KG1 (cell line): ENCODE data around the gene PPARD.
"Not testable (repeated sequence)": the region's sequence is repeated elsewhere in the genome, so short reads cannot be mapped to it uniquely, and the experiment has no call there.

Experiments used
- DNase-seq: peaks from one replicate; lab custom pipeline; 2025; lab: John Stamatoyannopoulos, UW

PPARD gene

DNA sequence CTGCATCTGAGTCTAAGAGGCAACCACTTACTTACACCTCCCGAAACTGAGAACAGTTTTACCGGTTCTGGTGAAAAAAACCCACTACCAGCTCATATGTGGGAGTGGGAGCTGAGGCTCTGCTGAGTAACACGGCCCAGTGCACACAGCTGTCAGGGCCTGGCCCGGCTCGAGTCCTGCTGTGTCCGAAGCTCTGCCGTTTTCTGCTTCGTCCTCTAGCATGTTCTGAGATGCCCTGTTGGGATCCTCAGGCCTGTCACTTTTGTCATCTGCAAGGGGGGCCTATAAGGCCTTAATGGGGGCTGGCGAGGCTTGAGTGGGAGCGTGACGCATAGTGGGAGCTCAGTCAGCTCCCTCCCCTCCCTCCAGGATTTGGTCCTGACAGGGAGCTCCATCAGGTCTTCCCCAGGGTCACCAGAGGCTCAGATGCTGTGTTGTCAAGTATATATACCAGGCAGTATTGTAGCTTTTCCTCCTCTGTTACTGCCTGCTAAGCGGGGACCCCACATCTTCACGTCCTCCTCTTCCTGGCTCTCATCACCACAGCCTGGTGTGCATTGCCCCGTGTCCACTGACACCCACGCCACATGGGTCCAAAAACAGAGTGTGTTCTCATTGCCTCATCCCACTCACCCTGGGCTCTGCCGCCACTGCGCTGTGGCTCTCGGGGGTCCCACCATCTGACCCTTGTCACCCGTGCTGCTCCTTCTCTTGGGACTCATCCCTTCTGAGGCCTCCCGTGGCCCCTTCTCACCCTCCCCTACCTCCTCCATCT, 64.5 kb downstream of the PPARD start:
- no peak for DNase-seq

DNA sequence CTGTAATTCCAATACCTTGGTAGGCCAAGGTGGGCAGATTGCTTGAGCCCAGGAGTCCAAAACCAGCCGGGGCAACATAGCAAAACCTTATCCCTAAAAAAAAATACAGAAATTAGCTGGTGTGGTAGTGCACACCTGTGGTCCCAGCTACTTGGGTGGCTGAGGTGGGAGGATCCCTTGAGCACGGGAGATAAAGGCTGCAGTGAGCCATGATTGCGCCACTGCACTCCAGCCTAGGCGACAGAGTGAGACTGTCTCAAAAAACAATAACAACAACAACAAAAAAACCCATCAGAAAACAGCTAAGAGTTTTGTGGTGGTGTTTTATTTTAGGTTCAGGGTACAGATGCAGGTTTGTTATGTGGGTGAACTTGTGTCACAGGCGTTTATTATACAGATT, 66.9 kb downstream of the PPARD start:
- no peak for DNase-seq

DNA sequence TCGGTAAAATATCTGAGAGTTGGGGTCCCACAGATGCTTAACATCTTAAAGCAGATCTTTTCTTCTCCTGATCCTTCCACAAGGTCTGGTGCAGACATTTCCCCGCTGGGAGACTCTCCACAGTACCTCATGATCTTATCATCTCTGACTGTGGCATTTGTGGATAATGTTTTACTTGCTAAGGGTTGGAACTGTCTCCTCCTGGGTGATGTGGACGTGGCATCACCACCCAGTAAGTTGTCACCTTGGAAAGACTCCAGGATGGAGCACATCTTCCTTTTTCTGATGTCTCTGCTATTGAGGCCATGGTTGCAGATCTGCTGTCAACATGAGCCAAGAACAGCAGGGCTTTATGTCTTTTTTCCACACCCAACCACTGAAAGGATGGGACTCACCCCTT, 67.8 kb downstream of the PPARD start:
- no peak for DNase-seq

DNA sequence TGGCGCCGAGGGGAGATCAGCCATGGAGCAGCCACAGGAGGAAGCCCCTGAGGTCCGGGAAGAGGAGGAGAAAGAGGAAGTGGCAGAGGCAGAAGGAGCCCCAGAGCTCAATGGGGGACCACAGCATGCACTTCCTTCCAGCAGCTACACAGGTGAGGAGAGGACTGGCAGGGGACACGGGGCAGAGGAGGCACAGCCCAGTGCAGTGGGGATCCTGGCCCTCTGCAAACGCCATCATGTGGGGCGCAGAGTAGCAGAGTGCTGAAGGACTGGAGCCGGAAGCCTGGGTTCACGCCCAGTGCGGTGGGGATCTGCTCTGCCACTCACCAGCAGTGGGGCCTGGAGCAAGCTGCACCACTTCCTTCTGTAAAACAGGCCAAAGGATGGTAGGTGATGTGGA, 68.7 kb downstream of the PPARD start:
- no peak for DNase-seq

DNA sequence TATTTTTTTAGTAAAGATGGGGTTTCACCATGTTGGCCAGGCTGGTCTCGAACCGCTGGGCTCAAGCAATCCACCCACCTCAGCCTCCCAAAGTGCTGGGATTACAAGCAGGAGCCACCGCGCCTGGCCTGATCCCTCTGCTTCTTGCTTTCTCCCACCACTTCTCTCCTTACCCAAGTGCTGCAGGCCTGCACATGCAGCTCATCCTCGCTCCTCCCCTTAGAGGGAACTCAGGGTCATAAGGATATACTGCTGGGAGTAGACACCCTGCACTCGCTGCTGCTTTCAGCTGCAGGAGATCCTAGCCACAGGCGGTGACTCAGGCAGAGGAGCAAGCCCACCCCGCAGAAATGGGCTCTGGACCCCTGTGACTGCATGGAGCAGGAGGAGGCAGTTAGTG, 69.7 kb downstream of the PPARD start:
- no peak for DNase-seq

DNA sequence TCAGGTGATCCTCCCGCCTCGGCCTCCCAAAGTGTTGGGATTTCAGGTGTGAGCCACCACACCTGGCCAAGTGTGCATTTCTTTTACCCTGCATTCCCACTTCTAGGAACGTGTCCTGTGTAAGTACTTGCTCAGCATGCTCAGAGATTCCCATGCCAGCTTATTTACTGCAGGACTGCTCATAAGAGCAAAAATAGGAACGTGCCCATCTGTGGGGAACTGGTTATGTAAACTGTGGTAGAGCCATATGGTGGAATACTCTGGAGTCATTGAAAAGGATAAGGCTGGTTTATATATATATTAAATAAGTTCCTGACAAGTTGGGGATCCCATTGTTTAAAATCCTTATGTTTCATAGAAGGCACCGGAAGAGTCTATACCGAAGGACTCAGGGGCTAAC, 71.6 kb downstream of the PPARD start:
- DNase-seq = no peak

DNA sequence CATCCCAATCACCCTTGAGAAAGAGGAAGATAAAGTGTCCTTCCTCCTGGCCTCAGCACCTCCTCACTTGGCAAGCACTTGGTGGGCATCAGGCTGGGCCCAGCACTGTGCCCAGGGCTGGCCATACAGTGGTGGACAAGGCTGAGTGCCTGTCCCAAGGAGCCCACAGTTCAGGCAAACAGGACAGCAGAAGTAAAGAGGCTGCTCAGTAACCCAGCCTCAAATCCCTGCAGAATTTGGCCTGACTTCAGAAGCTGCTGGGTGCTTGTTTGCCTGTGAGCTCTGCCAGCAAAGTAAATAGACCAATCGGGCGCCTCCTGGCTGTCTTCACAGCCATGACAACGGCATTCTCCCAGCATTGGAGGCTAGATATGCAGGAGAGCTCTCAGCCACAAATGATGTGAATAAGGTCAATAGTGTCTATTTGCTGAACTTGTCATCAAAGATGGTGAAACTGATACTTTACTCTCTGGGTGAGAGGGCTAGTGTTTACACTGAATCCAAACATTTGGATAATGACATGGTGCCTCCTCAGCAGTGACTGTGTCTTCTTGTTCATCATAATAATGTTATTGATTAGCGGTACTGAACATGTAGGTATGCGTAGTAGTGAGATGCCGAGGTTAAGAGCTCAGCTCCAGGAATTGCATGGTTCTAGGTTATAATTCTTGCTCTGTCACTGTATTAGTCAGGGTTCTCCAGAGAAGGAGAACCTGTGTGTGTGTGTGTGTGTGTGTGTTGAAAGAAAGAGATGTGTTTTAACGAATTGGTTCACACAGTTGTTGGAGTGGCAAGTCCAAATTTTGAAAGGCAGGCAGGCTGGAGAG, 72.9 kb downstream of the PPARD start:
- DNase-seq = no peak

DNA sequence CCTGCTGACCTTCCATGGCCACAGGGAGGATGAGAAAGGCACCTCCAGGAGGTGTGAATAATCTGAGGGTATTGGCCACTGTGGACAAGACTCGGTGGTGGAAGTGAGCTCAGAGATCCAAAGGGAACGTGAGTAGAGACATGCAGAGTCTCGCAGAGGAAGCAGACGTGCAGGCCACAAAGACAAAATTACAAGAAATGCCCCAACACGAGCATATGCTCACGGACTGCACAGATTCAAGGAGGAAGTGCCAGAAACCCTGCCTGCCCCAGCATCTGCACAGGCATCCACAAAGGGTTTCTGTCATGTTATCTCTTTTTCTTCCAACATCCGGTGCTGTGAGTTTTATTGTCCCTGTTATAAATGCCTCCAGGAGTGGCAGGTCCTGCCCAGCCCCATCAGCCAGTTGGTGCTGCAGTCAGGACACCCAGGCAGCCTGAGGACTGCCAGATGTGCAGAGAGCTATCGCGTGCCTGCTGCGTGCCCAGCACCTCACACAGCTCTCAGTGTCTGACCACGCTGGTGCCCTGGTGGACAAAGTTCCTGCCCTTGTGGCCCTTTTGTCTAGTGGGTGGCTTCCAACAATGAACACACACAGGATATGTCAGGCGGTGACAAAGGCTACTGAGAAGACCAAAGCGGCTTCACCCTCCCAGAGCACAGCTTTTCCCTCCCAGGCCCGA, 75.8 kb downstream of the PPARD start:
- no peak for DNase-seq

DNA sequence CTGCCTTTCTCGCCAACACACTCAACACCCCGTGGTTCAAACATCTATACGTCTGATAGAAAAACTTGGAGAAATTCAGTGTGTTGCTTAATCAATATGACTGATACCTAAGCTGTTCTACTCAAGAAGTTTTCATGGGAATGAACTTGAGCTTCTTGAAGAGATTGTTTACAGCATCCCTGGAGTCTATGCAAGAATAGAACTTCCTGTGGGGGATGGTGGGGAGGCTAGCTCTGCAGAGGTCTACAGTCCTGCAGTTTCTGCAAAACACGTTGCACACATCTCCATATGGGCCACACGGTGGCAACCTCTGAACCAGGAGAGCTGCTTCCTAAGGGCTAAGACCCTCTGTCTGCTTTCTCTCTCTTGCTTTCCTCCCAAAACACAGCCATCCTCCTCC, 77.1 kb downstream of the PPARD start:
- DNase-seq = no peak

DNA sequence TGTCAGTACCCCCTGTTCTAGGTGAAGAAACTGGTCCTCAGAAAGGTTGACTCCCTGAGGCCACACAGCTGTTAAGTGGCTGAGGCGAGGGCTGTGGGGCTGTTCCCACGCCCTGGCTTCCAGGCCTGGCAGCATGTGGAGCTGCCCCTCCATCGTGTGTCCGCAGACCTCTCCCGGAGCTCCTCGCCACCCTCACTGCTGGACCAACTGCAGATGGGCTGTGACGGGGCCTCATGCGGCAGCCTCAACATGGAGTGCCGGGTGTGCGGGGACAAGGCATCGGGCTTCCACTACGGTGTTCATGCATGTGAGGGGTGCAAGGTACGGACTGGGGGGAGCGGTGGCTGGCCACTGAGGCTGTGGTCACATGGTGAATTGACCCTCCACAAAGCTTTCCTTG, 77.6 kb downstream of the PPARD start:
- DNase-seq = no peak

DNA sequence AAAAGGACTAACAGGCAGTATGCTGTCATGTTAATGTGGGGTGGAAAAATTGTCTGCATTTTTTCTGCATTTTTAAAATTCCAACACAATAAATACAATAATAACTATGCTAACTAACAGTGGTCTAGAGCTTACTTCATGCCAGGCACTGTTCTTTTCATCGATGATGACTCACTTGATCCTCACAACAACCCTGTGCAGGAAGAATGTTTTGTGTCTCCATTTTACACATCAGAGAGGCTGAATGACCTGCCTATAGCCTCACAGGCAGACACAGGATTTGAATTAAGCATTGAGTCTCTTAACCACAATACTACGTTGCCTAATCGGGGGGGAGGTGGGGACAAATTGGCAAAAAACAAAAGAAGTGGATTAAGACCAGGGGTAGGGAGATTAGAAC, 82.9 kb downstream of the PPARD start:
- DNase-seq = no peak

DNA sequence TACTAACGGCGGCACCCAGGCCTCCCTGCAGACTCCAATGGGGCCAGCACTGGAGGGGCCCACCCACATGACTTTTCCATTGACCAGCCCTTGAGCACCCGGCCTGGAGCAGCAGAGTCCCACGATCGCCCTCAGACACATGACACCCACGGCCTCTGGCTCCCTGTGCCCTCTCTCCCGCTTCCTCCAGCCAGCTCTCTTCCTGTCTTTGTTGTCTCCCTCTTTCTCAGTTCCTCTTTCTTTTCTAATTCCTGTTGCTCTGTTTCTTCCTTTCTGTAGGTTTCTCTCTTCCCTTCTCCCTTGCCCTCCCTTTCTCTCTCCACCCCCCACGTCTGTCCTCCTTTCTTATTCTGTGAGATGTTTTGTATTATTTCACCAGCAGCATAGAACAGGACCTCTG, 83.7 kb downstream of the PPARD start:
- DNase-seq = no peak

DNA sequence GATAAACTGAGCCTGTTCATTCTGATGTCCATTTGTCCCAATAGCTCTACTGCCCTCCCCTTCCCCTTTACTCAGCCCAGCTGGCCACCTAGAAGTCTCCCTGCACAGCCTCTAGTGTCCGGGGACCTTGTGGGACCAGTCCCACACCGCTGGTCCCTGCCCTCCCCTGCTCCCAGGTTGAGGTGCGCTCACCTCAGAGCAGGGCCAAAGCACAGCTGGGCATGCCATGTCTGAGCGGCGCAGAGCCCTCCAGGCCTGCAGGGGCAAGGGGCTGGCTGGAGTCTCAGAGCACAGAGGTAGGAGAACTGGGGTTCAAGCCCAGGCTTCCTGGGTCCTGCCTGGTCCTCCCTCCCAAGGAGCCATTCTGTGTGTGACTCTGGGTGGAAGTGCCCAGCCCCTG, 85.1 kb downstream of the PPARD start:
- no peak for DNase-seq

DNA sequence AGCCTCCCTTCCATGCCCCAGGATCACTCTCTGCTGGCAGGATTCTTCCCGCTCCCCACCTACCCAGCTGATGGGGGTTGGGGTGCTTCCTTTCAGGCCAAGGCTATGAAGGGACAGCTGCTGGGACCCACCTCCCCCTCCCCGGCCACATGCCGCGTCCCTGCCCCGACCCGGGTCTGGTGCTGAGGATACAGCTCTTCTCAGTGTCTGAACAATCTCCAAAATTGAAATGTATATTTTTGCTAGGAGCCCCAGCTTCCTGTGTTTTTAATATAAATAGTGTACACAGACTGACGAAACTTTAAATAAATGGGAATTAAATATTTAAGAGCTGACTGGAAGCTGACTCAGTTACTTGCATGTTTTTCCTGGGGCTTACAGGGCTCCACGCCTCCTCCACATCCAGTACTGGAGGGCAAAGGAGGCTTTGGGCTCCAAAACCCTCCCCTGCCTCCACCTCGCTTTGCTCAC, 85.5 kb downstream of the PPARD start:
- no peak for DNase-seq

DNA sequence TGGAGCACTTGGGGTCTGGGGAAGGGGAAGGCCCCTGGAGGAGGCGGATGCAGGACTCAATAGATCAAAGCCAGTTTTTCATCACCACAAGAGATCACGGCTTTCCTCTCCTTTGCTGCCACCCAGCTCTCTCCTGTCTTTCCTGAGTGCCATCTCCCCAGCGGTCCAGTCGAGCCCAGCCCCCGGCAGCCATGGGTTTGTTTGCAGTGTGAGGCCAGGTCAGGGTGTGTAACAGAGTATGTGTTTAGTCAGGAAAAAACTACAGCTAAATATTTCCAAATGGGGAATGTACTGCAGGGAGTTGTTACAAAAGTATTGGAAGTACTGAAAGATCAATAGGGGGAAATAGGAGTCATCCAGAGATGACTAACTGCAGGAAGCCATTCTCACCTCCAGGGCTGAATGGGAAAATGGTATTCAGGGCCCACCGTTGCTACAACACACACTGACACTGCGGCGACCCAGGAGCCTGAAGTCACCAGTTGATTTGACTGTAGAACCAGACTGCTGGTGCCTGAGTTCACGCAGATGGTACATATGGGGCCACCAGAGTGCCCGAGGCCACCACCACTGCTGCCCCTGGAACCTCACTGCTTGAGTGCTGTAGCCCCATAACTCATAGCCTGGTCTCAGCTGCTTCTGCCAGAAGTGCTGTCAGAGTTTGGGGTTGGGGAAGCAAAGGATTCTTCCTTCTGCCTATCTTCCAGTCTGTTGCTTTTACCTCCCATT, 86.2 kb downstream of the PPARD start:
- DNase-seq = no peak

DNA sequence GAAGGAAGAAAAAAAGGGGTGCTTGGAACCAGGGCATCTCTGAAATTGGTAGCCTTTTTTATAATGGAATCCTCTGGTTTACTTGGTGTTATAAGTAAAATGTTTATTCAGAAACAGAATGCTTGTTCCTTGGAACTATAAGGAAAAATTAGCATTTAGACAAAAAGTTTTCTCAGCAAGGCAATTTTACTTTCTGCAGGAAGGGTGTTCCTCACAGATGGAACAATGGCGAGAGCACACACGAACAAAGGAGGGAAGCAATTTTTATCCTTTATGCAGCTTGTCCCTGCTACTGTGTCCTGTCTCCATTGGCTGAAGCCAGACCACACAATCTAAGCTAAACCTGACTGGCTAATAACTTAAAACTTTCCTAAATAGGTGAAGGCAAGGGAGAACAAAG, 87.1 kb downstream of the PPARD start:
- no peak for DNase-seq

DNA sequence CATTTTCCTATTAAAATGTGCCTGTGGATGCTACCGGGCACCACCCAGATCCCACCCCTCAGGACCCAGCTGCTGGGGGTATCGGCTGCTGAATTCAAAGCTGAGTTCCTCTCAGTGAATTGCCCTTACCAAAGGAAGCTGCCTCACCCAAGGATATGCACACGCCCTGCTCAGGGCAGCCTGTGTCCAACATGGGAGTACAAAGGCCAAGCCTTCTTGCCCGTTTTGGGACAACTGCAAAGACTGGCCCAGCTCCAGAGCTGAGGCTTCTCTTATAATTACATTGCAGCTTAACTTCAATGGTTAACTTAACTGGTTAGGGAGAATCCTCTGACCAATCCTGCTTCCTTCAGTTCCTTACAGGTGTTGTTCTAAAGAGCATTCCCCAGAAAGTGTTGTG, 89.9 kb downstream of the PPARD start:
- no peak for DNase-seq

DNA sequence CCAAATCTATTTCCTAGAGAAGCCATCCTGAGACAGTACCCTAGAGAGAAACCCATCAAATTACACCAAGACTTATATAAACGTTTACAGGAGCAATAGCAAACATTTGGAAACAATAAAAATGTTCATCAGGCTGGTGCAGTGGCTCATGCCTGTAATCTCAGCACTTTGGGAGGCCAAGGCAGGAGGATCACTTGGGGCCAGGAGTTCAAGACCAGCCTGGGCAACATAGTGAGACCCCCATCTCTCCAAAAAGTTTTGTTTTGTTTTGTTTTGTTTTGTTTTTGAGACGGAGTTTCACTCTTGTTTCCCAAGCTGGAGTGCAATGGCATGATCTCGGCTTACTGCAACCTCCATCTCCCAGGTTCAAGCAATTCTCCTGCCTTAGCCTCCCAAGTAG, 90.3 kb downstream of the PPARD start:
- DNase-seq = not testable (repeated sequence)

DNA sequence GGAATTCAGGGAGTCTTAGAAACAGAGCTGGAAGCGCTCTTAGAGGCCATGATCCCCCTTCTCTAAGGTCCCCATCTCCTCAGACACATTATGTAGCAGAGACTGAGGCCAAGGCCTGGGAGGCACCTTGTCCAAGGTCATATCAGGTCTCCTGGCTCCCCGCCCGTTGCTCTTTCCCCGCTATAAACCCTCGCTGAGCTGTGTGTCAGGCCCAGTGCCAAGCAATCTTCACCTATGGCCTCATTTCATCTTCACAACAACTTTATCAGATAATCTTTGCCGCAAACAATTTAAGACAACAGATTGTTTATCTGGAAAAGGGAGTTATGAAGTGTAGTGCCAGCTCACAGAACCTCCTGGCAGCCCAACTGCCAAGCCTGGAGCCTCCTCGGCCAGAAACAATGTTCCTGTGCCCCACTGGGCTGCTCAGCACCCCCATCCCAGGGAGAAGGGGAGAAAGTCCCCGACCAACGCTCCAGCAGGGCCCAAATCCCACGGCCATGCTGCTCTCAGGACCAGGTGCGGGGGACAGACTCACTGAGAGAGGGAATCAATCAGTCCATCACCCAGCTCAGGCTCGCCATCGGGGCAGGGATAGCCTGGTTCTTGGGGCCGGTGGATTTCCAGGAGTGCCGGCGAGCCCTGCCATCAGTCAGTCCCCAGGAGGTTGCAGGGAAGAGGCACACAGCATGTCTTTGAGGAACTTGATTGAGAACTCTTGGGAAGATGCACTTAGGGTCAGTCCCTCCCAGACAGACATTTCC, 92.9 kb downstream of the PPARD start:
- no peak for DNase-seq

DNA sequence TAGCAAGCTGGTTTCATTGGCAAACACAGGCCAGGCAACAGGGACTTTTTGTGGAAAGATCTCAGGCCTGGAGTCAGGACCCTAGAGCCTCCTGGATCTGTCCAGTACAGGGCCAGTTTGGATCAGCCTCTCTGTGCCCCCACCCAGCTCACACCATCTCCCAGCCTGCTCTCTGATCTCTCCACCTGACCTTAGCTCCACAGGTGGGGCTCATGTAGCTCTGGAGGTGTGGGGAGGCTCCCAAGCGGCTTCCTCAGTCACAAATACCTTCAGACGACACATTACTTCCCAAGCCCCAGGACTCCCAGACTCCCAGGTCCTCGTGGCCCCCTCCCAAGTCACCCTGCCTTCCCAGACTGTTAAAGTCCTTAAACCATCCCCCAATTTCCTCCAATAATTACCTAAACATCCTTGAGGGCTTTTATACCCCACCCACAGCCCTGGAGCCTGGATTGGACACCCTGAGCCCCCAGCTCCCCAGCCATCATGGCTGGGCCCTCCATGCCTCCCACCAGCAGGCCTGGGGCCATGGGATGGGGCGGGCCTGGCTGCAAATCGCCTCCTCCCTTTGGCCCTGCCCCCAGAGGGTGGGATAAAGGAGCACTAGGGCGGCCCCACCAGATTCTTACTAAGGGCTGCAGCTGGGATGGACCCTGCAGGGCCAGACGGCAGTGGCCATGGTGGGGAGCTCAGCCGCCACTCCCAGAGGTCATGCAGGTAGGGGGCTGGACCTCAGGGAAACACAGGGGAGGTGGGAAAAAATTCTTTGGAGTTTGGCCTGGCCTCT, 93.9 kb downstream of the PPARD start:
- DNase-seq = no peak
